CMK (cell line): ENCODE measurements around the gene AHNAK2.

Experiments
- DNase-seq: peaks from one replicate; pipeline ENCODE4 v3.0.0-alpha.2; 2010; ENCODE audit warnings: low read depth

AHNAK2 gene

GRCh38 chr14:104973385-104974145 is 4.6 kb downstream of the AHNAK2 start:
- no peak for DNase-seq

- DNase-seq: no peak
Measured at GRCh38 chr14:104973135-104973384, 5.1 kb downstream of the AHNAK2 start.

- no peak for DNase-seq
Measured at GRCh38 chr14:104972301-104973134, 5.7 kb downstream of the AHNAK2 start.

- DNase-seq: no peak
Measured at GRCh38 chr14:104971447-104972240, 6.5 kb downstream of the AHNAK2 start.

GRCh38 chr14:104970231-104971068 is 7.7 kb downstream of the AHNAK2 start:
- DNase-seq: no peak

- no peak for DNase-seq
Measured at GRCh38 chr14:104969741-104970230, 8.4 kb downstream of the AHNAK2 start.

GRCh38 chr14:104968541-104969401 is 9.4 kb downstream of the AHNAK2 start:
- DNase-seq: no peak

GRCh38 chr14:104968153-104968527 is 10.0 kb downstream of the AHNAK2 start:
- DNase-seq: no peak

- no peak for DNase-seq
Measured at GRCh38 chr14:104967386-104968152, 10.6 kb downstream of the AHNAK2 start.

GRCh38 chr14:104966981-104967385 is 11.2 kb downstream of the AHNAK2 start:
- no peak for DNase-seq

GRCh38 chr14:104966261-104966865 is 11.8 kb downstream of the AHNAK2 start:
- DNase-seq: no peak

GRCh38 chr14:104965561-104966231 is 12.5 kb downstream of the AHNAK2 start:
- DNase-seq: no peak

- no peak for DNase-seq
Measured at GRCh38 chr14:104964546-104964945, 13.6 kb downstream of the AHNAK2 start.

- no peak for DNase-seq
Measured at GRCh38 chr14:104957146-104958113, 20.7 kb downstream of the AHNAK2 start.

- DNase-seq: no peak
Measured at GRCh38 chr14:104956290-104956890, 21.8 kb downstream of the AHNAK2 start.

GRCh38 chr14:104955396-104955770 is 22.8 kb downstream of the AHNAK2 start:
- no peak for DNase-seq

GRCh38 chr14:104954746-104955395 is 23.3 kb downstream of the AHNAK2 start:
- DNase-seq: no peak
